ENCODE data around the gene ZFP69B. TPM values are rescaled to one million over a fixed set of nuclear protein-coding genes. Genes with fewer than 3 reads are reported as not detected.
A peak's percentile ranks its signal among the peaks of the same experiment; 100 is the strongest.

ZFP69B gene
- 1 to 10 TPM in 3 of 4 donors, under 1 TPM in 1; 0.63 to 1.2 (median 1.1) TPM for total RNA-seq
- 0.29 TPM for polyA plus RNA-seq
- long read RNA-seq, donor 1, partial matches to known transcripts: 0 of 1 reads
- long read RNA-seq, donor 1, other reads (novel, unspliced or antisense): 1 of 1 reads
- long read RNA-seq, donor 2: 0 reads
- long read RNA-seq, donor 3: 0 reads
- long read RNA-seq, donor 4: 0 reads

DNA sequence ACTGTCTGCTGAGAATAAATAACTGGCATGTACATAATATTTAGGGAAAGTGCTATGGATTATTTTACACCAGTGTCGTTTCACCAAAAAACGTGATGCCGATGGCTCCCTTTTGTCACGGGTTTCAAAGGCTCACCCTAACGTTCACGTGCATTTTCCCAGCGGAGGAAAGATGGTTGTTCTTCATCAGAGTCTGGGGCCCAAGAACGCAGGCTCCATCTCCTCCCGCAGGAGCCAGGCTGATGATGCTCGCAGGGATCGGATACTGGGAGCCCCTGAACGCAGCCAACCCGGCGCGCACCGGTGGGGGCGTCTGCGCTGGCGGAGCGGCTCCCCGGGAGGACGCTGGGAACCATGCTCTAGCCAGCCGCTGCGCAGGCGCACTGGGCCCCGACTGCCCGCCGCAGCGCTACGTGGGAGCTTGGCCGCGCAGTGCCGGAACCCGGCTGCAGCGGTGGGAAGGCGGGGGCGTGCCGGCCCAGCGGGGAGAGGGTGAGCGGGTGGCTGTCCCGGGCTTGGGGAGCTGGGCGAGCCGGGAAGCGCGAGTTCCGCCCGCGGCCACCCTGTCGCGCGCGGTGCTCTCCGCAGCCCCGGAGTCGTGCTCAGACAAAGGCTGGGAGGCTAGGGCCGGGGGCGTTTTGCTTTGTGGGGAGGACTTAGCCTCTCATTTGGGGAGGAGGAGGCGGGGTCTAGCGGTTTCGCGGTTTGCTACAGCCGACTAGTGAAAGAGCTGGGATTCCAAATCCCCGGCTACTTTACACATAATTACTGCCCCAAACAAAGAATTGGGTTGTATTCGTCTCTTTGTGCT lies at the start of gene ZFP69B:
Gene ZFP69B, plus strand, starts transcription at position 793 of the 811 bp plus-strand sequence. CDS start 486 bp downstream, outside the sequence.
- H3K4me3 ChIP-seq (ENCODE audit: low read length): peak within 1 kb of the TSS; percentile 70
- H3K4me1 ChIP-seq (ENCODE audit: control insufficient read depth, insufficient read depth, low read length): peaks cover 3% of the 10 kb centered on the region
- H3K27me3 ChIP-seq (ENCODE audit: control insufficient read depth, insufficient read depth): no peaks in the 10 kb centered on the region
- ATAC-seq: peak; percentile 100
- intact Hi-C loops (cut with DNase I): no loop called here
- H3K27ac ChIP-seq (ENCODE audit: low read length): peak within 1 kb of the TSS; percentile 39
- under 1% methylated on average over 64 of the region's 64 CpGs for WGBS
- peak; percentile 95 to 98 (median 97) for DNase-seq
- no peaks in the 10 kb centered on the region for H3K9me3 ChIP-seq (ENCODE audit: control insufficient read depth, low read length)

DNA sequence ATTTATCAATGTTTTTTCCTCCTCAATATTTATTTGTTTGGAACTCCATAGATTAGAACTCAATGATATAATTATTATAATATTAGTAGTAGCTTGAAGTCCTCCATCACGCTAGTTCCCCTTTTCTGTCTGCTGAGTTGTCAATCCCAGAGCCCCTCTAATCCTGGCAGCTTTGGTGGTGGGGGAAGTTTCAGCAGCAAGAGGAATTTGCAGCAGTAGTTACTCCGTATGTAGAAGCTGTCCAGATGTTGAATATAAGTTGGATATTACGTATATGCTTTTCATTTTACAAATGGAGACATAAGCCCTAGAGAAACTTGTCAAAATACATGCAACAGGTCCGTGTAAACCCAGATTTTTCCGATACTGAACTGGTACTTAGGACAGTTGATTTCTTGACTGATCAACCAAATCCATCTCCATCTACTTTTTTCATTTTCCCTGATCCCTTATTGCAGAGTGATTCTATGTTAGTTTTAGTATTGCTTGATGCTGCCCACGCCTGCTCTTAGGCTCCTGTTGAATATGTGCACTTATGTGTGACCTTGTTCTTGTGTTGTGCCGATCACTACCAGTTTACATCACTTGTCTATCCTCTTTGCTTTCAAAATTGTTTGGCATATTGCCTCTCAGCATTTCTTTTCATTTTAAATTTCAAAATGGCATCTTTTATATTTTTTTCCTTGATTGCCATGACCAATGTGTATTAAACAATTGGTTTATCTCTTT lies 48.6 kb upstream of the ZFP69B start:
- intact Hi-C loops (cut with DNase I): loop anchor here (10.0 kb wide), 3 partner anchors 57 to 257 kb away; no protein-coding TSS in a partner anchor
- DNase-seq (no peak), ATAC-seq (no peak)
- Histone ChIP-seq H3K4me3 (ENCODE audit: low read length) (no peak overlapping the region), H3K4me1 (ENCODE audit: control insufficient read depth, insufficient read depth, low read length) (no peaks in the 10 kb centered on the region), H3K27ac (ENCODE audit: low read length) (no peak overlapping the region), H3K27me3 (ENCODE audit: control insufficient read depth, insufficient read depth) (no peaks in the 10 kb centered on the region), H3K9me3 (ENCODE audit: control insufficient read depth, low read length) (no peaks in the 10 kb centered on the region)
- 82% methylated on average over 7 of the region's 7 CpGs for WGBS

GRCh38 chr1:40404670-40405462 lies 45.4 kb upstream of the ZFP69B start:
- Histone ChIP-seq H3K4me3 (ENCODE audit: low read length) (no peak overlapping the region), H3K27ac (ENCODE audit: low read length) (no peak overlapping the region), H3K9me3 (ENCODE audit: control insufficient read depth, low read length) (no peaks in the 10 kb centered on the region), H3K4me1 (ENCODE audit: control insufficient read depth, insufficient read depth, low read length) (no peaks in the 10 kb centered on the region), H3K27me3 (ENCODE audit: control insufficient read depth, insufficient read depth) (no peaks in the 10 kb centered on the region)
- ATAC-seq (no peak), DNase-seq (no peak)
- WGBS: 48% methylated on average over 11 of the region's 11 CpGs
- intact Hi-C loops (cut with DNase I): loop anchor here (5.0 to 10.0 kb wide), 4 partner anchors 60 to 260 kb away; no protein-coding TSS in a partner anchor

GRCh38 chr1:40405812-40406211 lies 44.5 kb upstream of the ZFP69B start:
- no peak for ATAC-seq
- intact Hi-C loops (cut with DNase I): loop anchor here (5.0 to 10.0 kb wide), 4 partner anchors 61 to 261 kb away; no protein-coding TSS in a partner anchor

GRCh38 chr1:40407453-40407852 lies 42.8 kb upstream of the ZFP69B start:
- no peaks in the 10 kb centered on the region for H3K27me3 ChIP-seq (ENCODE audit: control insufficient read depth, insufficient read depth)
- no peaks in the 10 kb centered on the region for H3K4me1 ChIP-seq (ENCODE audit: control insufficient read depth, insufficient read depth, low read length)
- DNase-seq (no peak), ATAC-seq (no peak)
- no peak overlapping the region for H3K4me3 ChIP-seq (ENCODE audit: low read length)
- no peaks in the 10 kb centered on the region for H3K9me3 ChIP-seq (ENCODE audit: control insufficient read depth, low read length)
- H3K27ac ChIP-seq (ENCODE audit: low read length): no peak overlapping the region
- intact Hi-C loops (cut with DNase I): loop anchor here (5.0 to 10.0 kb wide), 4 partner anchors 63 to 263 kb away; no protein-coding TSS in a partner anchor

More at GRCh38 chr1:40405812-40406211, 44.5 kb upstream of the ZFP69B start:
- Histone ChIP-seq H3K27me3 (ENCODE audit: control insufficient read depth, insufficient read depth) (no peaks in the 10 kb centered on the region), H3K27ac (ENCODE audit: low read length) (no peak overlapping the region), H3K9me3 (ENCODE audit: control insufficient read depth, low read length) (no peaks in the 10 kb centered on the region), H3K4me3 (ENCODE audit: low read length) (no peak overlapping the region), H3K4me1 (ENCODE audit: control insufficient read depth, insufficient read depth, low read length) (no peaks in the 10 kb centered on the region)
- 74% methylated on average over 4 of the region's 4 CpGs for WGBS
- DNase-seq: no peak

- ATAC-seq (no peak), DNase-seq (no peak)
- Histone ChIP-seq H3K4me1 (ENCODE audit: control insufficient read depth, insufficient read depth, low read length) (no peaks in the 10 kb centered on the region), H3K9me3 (ENCODE audit: control insufficient read depth, low read length) (no peaks in the 10 kb centered on the region), H3K4me3 (ENCODE audit: low read length) (no peak overlapping the region), H3K27ac (ENCODE audit: low read length) (no peak overlapping the region), H3K27me3 (ENCODE audit: control insufficient read depth, insufficient read depth) (no peaks in the 10 kb centered on the region)
- intact Hi-C loops (cut with DNase I): loop anchor here (5.0 to 10.0 kb wide), 4 partner anchors 65 to 265 kb away; no protein-coding TSS in a partner anchor
- 89% methylated on average over 4 of the region's 4 CpGs for WGBS
These were observed 40.8 kb upstream of the ZFP69B start for GRCh38 chr1:40409467-40409866.

GRCh38 chr1:40411294-40411693 lies 39.0 kb upstream of the ZFP69B start:
- Histone ChIP-seq H3K4me3 (ENCODE audit: low read length) (no peak overlapping the region), H3K9me3 (ENCODE audit: control insufficient read depth, low read length) (no peaks in the 10 kb centered on the region), H3K27ac (ENCODE audit: low read length) (no peak overlapping the region), H3K4me1 (ENCODE audit: control insufficient read depth, insufficient read depth, low read length) (no peaks in the 10 kb centered on the region), H3K27me3 (ENCODE audit: control insufficient read depth, insufficient read depth) (no peaks in the 10 kb centered on the region)
- DNase-seq (no peak), ATAC-seq (no peak)
- 70% methylated on average over 5 of the region's 5 CpGs for WGBS
- intact Hi-C loops (cut with DNase I): no loop called here

DNA sequence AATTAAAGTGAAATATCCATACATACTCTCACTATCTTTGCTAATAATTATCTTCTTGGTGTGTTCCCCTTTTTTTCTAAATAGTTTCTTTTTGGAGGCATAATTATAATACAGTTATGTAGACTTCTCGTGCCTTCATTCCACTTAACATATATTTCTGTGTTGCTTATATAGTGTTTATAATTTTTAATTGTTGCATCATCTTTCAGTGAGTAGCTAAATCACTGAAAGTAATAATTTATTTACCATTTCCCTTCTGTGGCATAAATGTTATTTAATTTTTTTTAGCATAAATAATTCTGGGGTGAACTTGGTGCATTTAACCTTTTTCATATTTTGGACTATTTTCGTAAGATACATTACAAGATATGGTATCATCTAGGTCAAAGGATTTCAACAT lies 38.4 kb upstream of the ZFP69B start:
- WGBS: 71% methylated on average over 2 of the region's 2 CpGs
- intact Hi-C loops (cut with DNase I): no loop called here
- no peak overlapping the region for H3K27ac ChIP-seq (ENCODE audit: low read length)

DNA sequence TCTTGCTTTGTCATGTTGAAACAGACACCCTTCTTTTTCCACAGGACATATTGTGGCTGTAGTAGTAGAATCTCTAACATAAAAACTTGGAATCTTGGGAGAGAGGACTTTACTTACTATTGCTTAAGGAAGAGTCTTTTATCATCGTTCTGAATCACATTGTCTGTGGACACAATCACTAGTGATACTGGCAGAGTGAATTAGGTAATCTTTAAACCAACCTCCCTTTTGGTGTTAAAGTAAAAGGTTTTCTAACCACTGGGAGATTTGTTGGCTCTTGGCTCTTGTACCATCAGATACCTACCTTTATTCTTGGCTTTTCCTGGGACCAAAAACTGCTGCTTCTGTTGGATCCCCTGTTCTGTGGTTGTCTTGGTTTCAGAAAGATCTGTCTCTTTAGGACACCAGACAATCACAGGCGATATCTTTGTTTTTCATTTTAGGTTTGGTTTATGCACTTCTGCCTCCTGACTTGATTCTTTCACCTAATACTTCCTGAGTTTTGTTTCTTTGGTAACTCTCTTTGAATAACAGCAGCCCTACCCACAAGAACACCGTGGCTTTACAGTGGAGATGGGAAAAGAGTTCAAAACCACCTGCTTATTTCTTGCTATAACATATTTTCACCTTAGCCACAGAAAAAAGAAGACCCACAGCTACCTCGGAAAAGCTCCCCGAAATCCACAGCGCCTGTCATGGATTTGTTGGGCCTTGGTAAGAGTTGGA lies 36.6 kb upstream of the ZFP69B start:
- Histone ChIP-seq H3K9me3 (ENCODE audit: control insufficient read depth, low read length) (no peaks in the 10 kb centered on the region), H3K4me1 (ENCODE audit: control insufficient read depth, insufficient read depth, low read length) (no peaks in the 10 kb centered on the region), H3K27me3 (ENCODE audit: control insufficient read depth, insufficient read depth) (no peaks in the 10 kb centered on the region), H3K27ac (ENCODE audit: low read length) (no peak overlapping the region), H3K4me3 (ENCODE audit: low read length) (no peak overlapping the region)
- intact Hi-C loops (cut with DNase I): no loop called here
- DNase-seq (no peak), ATAC-seq (no peak)
- 92% methylated on average over 6 of the region's 6 CpGs for WGBS

More for the DNA sequence above, 38.4 kb upstream of the ZFP69B start:
- Histone ChIP-seq H3K4me1 (ENCODE audit: control insufficient read depth, insufficient read depth, low read length) (no peaks in the 10 kb centered on the region), H3K4me3 (ENCODE audit: low read length) (no peak overlapping the region), H3K27me3 (ENCODE audit: control insufficient read depth, insufficient read depth) (no peaks in the 10 kb centered on the region), H3K9me3 (ENCODE audit: control insufficient read depth, low read length) (no peaks in the 10 kb centered on the region)
- DNase-seq (no peak), ATAC-seq (no peak)

DNA sequence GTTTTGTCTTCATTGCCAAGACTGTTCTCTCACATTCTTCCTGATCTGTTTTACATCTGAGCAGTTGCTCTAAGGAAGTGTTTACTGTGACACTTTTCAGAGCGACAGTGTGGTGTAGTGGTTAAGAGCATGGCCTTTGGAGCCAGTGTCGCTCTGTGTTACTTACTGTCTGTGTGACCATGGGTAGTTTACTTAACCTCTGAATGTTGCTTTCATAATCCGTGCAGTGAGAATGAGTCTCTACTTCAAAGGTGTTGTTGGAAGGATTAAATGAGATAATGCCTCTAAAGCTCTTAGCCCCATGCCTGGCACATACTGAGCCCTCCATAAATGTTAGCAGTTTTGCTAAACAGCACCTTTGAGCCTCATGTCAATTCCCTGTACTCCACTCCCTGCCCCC lies 35.9 kb upstream of the ZFP69B start:
- H3K4me3 ChIP-seq (ENCODE audit: low read length): no peak overlapping the region
- no peaks in the 10 kb centered on the region for H3K4me1 ChIP-seq (ENCODE audit: control insufficient read depth, insufficient read depth, low read length)
- H3K27ac ChIP-seq (ENCODE audit: low read length): no peak overlapping the region
- DNase-seq: no peak
- H3K27me3 ChIP-seq (ENCODE audit: control insufficient read depth, insufficient read depth): no peaks in the 10 kb centered on the region
- no peak for ATAC-seq
- 89% methylated on average over 3 of the region's 3 CpGs for WGBS
- no peaks in the 10 kb centered on the region for H3K9me3 ChIP-seq (ENCODE audit: control insufficient read depth, low read length)
- intact Hi-C loops (cut with DNase I): no loop called here
